ENCODE results near the gene PLEK2.

Gene PLEK2

GRCh38 chr14:67373347-67373746, 38.6 kb downstream of the PLEK2 start:
- Histone ChIP-seq H3K9me3 (ENCODE audit: control insufficient read depth, insufficient read depth, low read length) (no peaks in the 10 kb centered on the region), H3K9ac (ENCODE audit: low read depth, low read length) (no peak overlapping the region), H3K4me1 (ENCODE audit: insufficient read depth, low read length) (no peaks in the 10 kb centered on the region), H3K36me3 (ENCODE audit: insufficient read depth, low read length) (peaks cover 23% of the 10 kb centered on the region)

GRCh38 chr14:67372833-67373232, 39.1 kb downstream of the PLEK2 start:
- H3K9ac ChIP-seq (ENCODE audit: low read depth, low read length), result no peak overlapping the region
- no peaks in the 10 kb centered on the region for H3K9me3 ChIP-seq (ENCODE audit: control insufficient read depth, insufficient read depth, low read length)
- H3K36me3 ChIP-seq (ENCODE audit: insufficient read depth, low read length), result peaks cover 26% of the 10 kb centered on the region
- H3K4me1 ChIP-seq (ENCODE audit: insufficient read depth, low read length), result no peaks in the 10 kb centered on the region

GRCh38 chr14:67371247-67372148, 40.5 kb downstream of the PLEK2 start:
- Histone ChIP-seq H3K9ac (ENCODE audit: low read depth, low read length) (no peak overlapping the region), H3K36me3 (ENCODE audit: insufficient read depth, low read length) (peaks cover 21% of the 10 kb centered on the region), H3K4me1 (ENCODE audit: insufficient read depth, low read length) (no peaks in the 10 kb centered on the region), H3K9me3 (ENCODE audit: control insufficient read depth, insufficient read depth, low read length) (no peaks in the 10 kb centered on the region)

GRCh38 chr14:67370830-67371229, 41.1 kb downstream of the PLEK2 start:
- no peak overlapping the region for H3K9ac ChIP-seq (ENCODE audit: low read depth, low read length)
- H3K4me1 ChIP-seq (ENCODE audit: insufficient read depth, low read length), result no peaks in the 10 kb centered on the region
- H3K36me3 ChIP-seq (ENCODE audit: insufficient read depth, low read length), result peaks cover 24% of the 10 kb centered on the region
- H3K9me3 ChIP-seq (ENCODE audit: control insufficient read depth, insufficient read depth, low read length), result no peaks in the 10 kb centered on the region

- Histone ChIP-seq H3K36me3 (ENCODE audit: insufficient read depth, low read length) (peaks cover 15% of the 10 kb centered on the region), H3K9ac (ENCODE audit: low read depth, low read length) (no peak overlapping the region), H3K9me3 (ENCODE audit: control insufficient read depth, insufficient read depth, low read length) (no peaks in the 10 kb centered on the region), H3K4me1 (ENCODE audit: insufficient read depth, low read length) (0 out of 2 replicates have a peak, but pooled peaks cover 5% of the 10 kb centered on the region)
Observed at GRCh38 chr14:67365476-67365875, 46.5 kb downstream of the PLEK2 start.

GRCh38 chr14:67360470-67361206, 51.3 kb downstream of the PLEK2 start:
- Histone ChIP-seq H3K4me1 (ENCODE audit: insufficient read depth, low read length) (0 out of 2 replicates have a peak, but pooled peaks cover 5% of the 10 kb centered on the region), H3K9ac (ENCODE audit: low read depth, low read length) (peak overlapping the region; percentile 71), H3K36me3 (ENCODE audit: insufficient read depth, low read length) (no peaks in the 10 kb centered on the region), H3K9me3 (ENCODE audit: control insufficient read depth, insufficient read depth, low read length) (no peaks in the 10 kb centered on the region)

GRCh38 chr14:67359775-67360469, 52.0 kb downstream of the PLEK2 start, which contains the start of the genes ATP6V1D and EIF2S1:
TSS of gene ATP6V1D (minus strand) at chr14:67359804. CDS start at chr14:67359698, 106 bp downstream.
TSS of gene EIF2S1 (plus strand) at chr14:67360328. CDS start at chr14:67364768, 4,440 bp downstream.
- H3K9me3 ChIP-seq (ENCODE audit: control insufficient read depth, insufficient read depth, low read length), result no peaks in the 10 kb centered on the region
- 0 out of 2 replicates have a peak, but pooled peaks cover 5% of the 10 kb centered on the region for H3K4me1 ChIP-seq (ENCODE audit: insufficient read depth, low read length)
- peak within 1 kb of the TSS; percentile 71 for H3K9ac ChIP-seq (ENCODE audit: low read depth, low read length)
- no peaks in the 10 kb centered on the region for H3K36me3 ChIP-seq (ENCODE audit: insufficient read depth, low read length)

GRCh38 chr14:67358924-67359774, 52.8 kb downstream of the PLEK2 start:
- Histone ChIP-seq H3K9ac (ENCODE audit: low read depth, low read length) (peak overlapping the region; percentile 71), H3K4me1 (ENCODE audit: insufficient read depth, low read length) (0 out of 2 replicates have a peak, but pooled peaks cover 5% of the 10 kb centered on the region), H3K9me3 (ENCODE audit: control insufficient read depth, insufficient read depth, low read length) (no peaks in the 10 kb centered on the region), H3K36me3 (ENCODE audit: insufficient read depth, low read length) (no peaks in the 10 kb centered on the region)

- Histone ChIP-seq H3K36me3 (ENCODE audit: insufficient read depth, low read length) (no peaks in the 10 kb centered on the region), H3K9ac (ENCODE audit: low read depth, low read length) (peak overlapping the region; percentile 71; the same call in 1 of the 2 replicates), H3K4me1 (ENCODE audit: insufficient read depth, low read length) (0 out of 2 replicates have a peak, but pooled peaks cover 5% of the 10 kb centered on the region), H3K9me3 (ENCODE audit: control insufficient read depth, insufficient read depth, low read length) (no peaks in the 10 kb centered on the region)
Observed at GRCh38 chr14:67357969-67358354, 54.0 kb downstream of the PLEK2 start.

GRCh38 chr14:67357186-67357968, 54.6 kb downstream of the PLEK2 start:
- Histone ChIP-seq H3K9me3 (ENCODE audit: control insufficient read depth, insufficient read depth, low read length) (no peaks in the 10 kb centered on the region), H3K36me3 (ENCODE audit: insufficient read depth, low read length) (no peaks in the 10 kb centered on the region), H3K9ac (ENCODE audit: low read depth, low read length) (peak overlapping the region; percentile 71; the same call in 1 of the 2 replicates), H3K4me1 (ENCODE audit: insufficient read depth, low read length) (0 out of 2 replicates have a peak, but pooled peaks cover 5% of the 10 kb centered on the region)

GRCh38 chr14:67352055-67352454, 59.9 kb downstream of the PLEK2 start:
- Histone ChIP-seq H3K9me3 (ENCODE audit: control insufficient read depth, insufficient read depth, low read length) (no peaks in the 10 kb centered on the region), H3K36me3 (ENCODE audit: insufficient read depth, low read length) (no peaks in the 10 kb centered on the region), H3K4me1 (ENCODE audit: insufficient read depth, low read length) (no peaks in the 10 kb centered on the region), H3K9ac (ENCODE audit: low read depth, low read length) (no peak overlapping the region)

GRCh38 chr14:67345583-67345982, 66.4 kb downstream of the PLEK2 start:
- Histone ChIP-seq H3K36me3 (ENCODE audit: insufficient read depth, low read length) (no peaks in the 10 kb centered on the region; the same call in 1 of the 2 replicates), H3K9me3 (ENCODE audit: control insufficient read depth, insufficient read depth, low read length) (no peaks in the 10 kb centered on the region), H3K9ac (ENCODE audit: low read depth, low read length) (no peak overlapping the region), H3K4me1 (ENCODE audit: insufficient read depth, low read length) (no peaks in the 10 kb centered on the region)
